Prostate gland (tissue), 2 donors: ENCODE data around the gene CARD14.

ENCODE experiments used
- POLR2A ChIP-seq: fragments of 450-650 bp; IDR thresholded peaks from one replicate; pipeline ENCODE4 v1.6.1; 2016; ENCODE audit warnings: antibody characterized with exemption, mild to moderate bottlenecking
- POLR2AphosphoS5 ChIP-seq: sonication (generic); formaldehyde crosslinking; IDR thresholded peaks from one replicate; pipeline ENCODE4 v1.6.1; 2017; ENCODE audit warnings: antibody characterized with exemption
- TF ChIP-seq, protein P1 (sequence below), 4 experiments: fragments of 200-600 bp in 2 of 4; fragments of 450-650 bp in 2 of 4; sonication (generic) in 2 of 4; IDR thresholded peaks; 1 replicate in 3 of 4; 2 replicates in 1 of 4; pipeline ENCODE4 v1.5.1; 2016 to 2019; ENCODE audit warnings: antibody characterized with exemption in 4 of 4, mild to moderate bottlenecking in 2 of 4, moderate library complexity in 2 of 4

- TF ChIP-seq, protein P1, sequence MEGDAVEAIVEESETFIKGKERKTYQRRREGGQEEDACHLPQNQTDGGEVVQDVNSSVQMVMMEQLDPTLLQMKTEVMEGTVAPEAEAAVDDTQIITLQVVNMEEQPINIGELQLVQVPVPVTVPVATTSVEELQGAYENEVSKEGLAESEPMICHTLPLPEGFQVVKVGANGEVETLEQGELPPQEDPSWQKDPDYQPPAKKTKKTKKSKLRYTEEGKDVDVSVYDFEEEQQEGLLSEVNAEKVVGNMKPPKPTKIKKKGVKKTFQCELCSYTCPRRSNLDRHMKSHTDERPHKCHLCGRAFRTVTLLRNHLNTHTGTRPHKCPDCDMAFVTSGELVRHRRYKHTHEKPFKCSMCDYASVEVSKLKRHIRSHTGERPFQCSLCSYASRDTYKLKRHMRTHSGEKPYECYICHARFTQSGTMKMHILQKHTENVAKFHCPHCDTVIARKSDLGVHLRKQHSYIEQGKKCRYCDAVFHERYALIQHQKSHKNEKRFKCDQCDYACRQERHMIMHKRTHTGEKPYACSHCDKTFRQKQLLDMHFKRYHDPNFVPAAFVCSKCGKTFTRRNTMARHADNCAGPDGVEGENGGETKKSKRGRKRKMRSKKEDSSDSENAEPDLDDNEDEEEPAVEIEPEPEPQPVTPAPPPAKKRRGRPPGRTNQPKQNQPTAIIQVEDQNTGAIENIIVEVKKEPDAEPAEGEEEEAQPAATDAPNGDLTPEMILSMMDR (IDR thresholded peaks at IDR 0.05): no peak
- TF ChIP-seq POLR2A (no peak), POLR2AphosphoS5 (no peak)
Observed at GRCh38 chr17:80236911-80237310, 67.1 kb downstream of the CARD14 start.
